H1 (cell line): ENCODE data around the gene NFIX. TPM values are rescaled to one million over a fixed set of nuclear protein-coding genes. Genes with fewer than 3 reads are reported as not detected.

ENCODE experiments used
- CTCF ChIA-PET: fragments of 300-600 bp; sonication (Branson Sonifier 250); formaldehyde crosslinking; loops from one replicate; lab custom pipeline; 2021; ENCODE audit not compliant: partially characterized antibody; lab: Charles Lee
- POLR2A ChIA-PET: fragments of 300-600 bp; sonication (Branson Sonifier 250); formaldehyde crosslinking; loops from one replicate; lab custom pipeline; 2021; ENCODE audit warnings: inconsistent platforms; ENCODE audit not compliant: partially characterized antibody; lab: Charles Lee
- DNase-seq, 2 experiments: peaks; one replicate each; pipeline versions ENCODE4 v3.0.0 to v3.0.0-alpha.2; 2010 to 2022; ENCODE audit warnings: low spot score in 2 of 2, low read depth in 1 of 2, mixed read lengths in 1 of 2
- FAIRE-seq: peaks from 2 replicates; lab custom pipeline; 2011; peaks lifted over from hg19 to GRCh38; lab: Jason Lieb, UNC
- H2AFZ ChIP-seq: 2 replicates; pipeline ENCODE4 v1.8.1; 2012; ENCODE audit warnings: low read length, inconsistent platforms
- H2AK5ac ChIP-seq: 2 replicates; pipeline ENCODE4 v1.6.1; 2013; ENCODE audit warnings: low read depth, low read length
- H2BK120ac ChIP-seq: replicated peaks from 2 replicates; pipeline ENCODE3; 2013; ENCODE audit warnings: low read depth, low read length, inconsistent platforms
- H2BK12ac ChIP-seq: 2 replicates; pipeline ENCODE4 v1.6.1; 2013; ENCODE audit warnings: low read depth, low read length
- H2BK15ac ChIP-seq: 2 replicates; pipeline ENCODE4 v1.6.1; 2013; ENCODE audit warnings: low read length
- H2BK20ac ChIP-seq: 2 replicates; pipeline ENCODE4 v1.6.1; 2013; ENCODE audit warnings: low read length
- H2BK5ac ChIP-seq: 2 replicates; pipeline ENCODE4 v1.6.1; 2013; ENCODE audit warnings: low read depth, low read length
- H3K14ac ChIP-seq: 2 replicates; pipeline ENCODE4 v1.6.1; 2013; ENCODE audit warnings: inconsistent platforms; ENCODE audit not compliant: insufficient read length
- H3K18ac ChIP-seq: 2 replicates; pipeline ENCODE4 v1.6.1; 2013; ENCODE audit warnings: low read length; ENCODE audit errors: extremely low read depth
- H3K23ac ChIP-seq: 2 replicates; pipeline ENCODE4 v1.6.1; 2013; ENCODE audit warnings: inconsistent platforms; ENCODE audit not compliant: insufficient read length
- H3K23me2 ChIP-seq: 2 replicates; pipeline ENCODE4 v1.6.1; 2013; ENCODE audit warnings: low read depth, low read length
- H3K27ac ChIP-seq: 2 replicates; pipeline ENCODE4 v1.6.1; 2011; ENCODE audit warnings: low read depth, low read length, inconsistent platforms
- H3K27me3 ChIP-seq, 4 experiments: replicated peaks in 1 of 4; 1 replicate in 1 of 4; 2 replicates in 3 of 4; pipeline versions ENCODE4 v1.6.1 to v1.8.1; 2011 to 2013; ENCODE audit warnings: low read length in 3 of 4, mild to moderate bottlenecking in 3 of 4, inconsistent platforms in 2 of 4, mixed read lengths in 2 of 4, moderate library complexity in 1 of 4; ENCODE audit not compliant: control insufficient read depth in 3 of 4, insufficient read depth in 3 of 4; ENCODE audit errors: extremely low read depth in 1 of 4
- H3K36me3 ChIP-seq, 4 experiments: 2 replicates each; pipeline versions ENCODE4 v1.6.1 to v1.8.1; 2011 to 2013; ENCODE audit warnings: mild to moderate bottlenecking in 4 of 4, low read length in 3 of 4, moderate library complexity in 2 of 4, control low read depth in 1 of 4, inconsistent platforms in 1 of 4; ENCODE audit not compliant: insufficient read depth in 4 of 4, control insufficient read depth in 2 of 4
- H3K4ac ChIP-seq: replicated peaks from 2 replicates; pipeline ENCODE3; 2013; ENCODE audit warnings: low read length, low read depth, mixed read lengths, inconsistent platforms; ENCODE audit not compliant: insufficient read length
- H3K4me1 ChIP-seq, 4 experiments: replicated peaks in 1 of 4; 1 replicate in 1 of 4; 2 replicates in 3 of 4; pipeline versions ENCODE4 v1.6.1 to v1.8.1; 2011 to 2013; ENCODE audit warnings: low read length in 3 of 4, inconsistent platforms in 2 of 4, mixed read lengths in 1 of 4; ENCODE audit not compliant: insufficient read depth in 4 of 4, control insufficient read depth in 3 of 4
- H3K4me2 ChIP-seq, 2 experiments: 2 replicates each; pipeline versions ENCODE4 v1.6.1 to v1.8.1; 2011 to 2013; ENCODE audit warnings: low read depth in 2 of 2, low read length in 2 of 2, control low read depth in 1 of 2, inconsistent platforms in 1 of 2, mild to moderate bottlenecking in 1 of 2; ENCODE audit not compliant: insufficient read depth in 1 of 2
- H3K4me3 ChIP-seq, 4 experiments: fragments of 200-600, 300-600 bp in 1 of 4; sonication (generic), shearing (Covaris generic), sonication (Bioruptor Twin) in 1 of 4; 2 replicates each; pipeline versions ENCODE4 v1.5.1 to v1.8.1; 2011 to 2016; ENCODE audit warnings: low read length in 4 of 4, low read depth in 3 of 4, control low read depth in 2 of 4, inconsistent platforms in 2 of 4, mild to moderate bottlenecking in 2 of 4, mixed read lengths in 1 of 4, moderate library complexity in 1 of 4; ENCODE audit not compliant: insufficient read depth in 2 of 4; ENCODE audit errors: extremely low read depth in 1 of 4
- H3K56ac ChIP-seq: replicated peaks from 2 replicates; pipeline ENCODE3; 2013; ENCODE audit warnings: low read depth, mild to moderate bottlenecking, mixed read lengths, low read length, inconsistent platforms; ENCODE audit not compliant: insufficient read length
- H3K79me1 ChIP-seq: 2 replicates; pipeline ENCODE4 v1.6.1; 2013; ENCODE audit warnings: low read depth, low read length, control low read depth
- H3K79me2 ChIP-seq, 2 experiments: 2 replicates each; pipeline versions ENCODE4 v1.6.1 to v1.8.1; 2012 to 2013; ENCODE audit warnings: low read length in 2 of 2, mild to moderate bottlenecking in 2 of 2, inconsistent platforms in 1 of 2; ENCODE audit not compliant: insufficient read depth in 2 of 2, control insufficient read depth in 1 of 2
- H3K9ac ChIP-seq, 4 experiments: replicated peaks in 1 of 4; 1 replicate in 1 of 4; 2 replicates in 3 of 4; pipeline versions ENCODE4 v1.6.1 to v1.8.1; 2011 to 2013; ENCODE audit warnings: low read depth in 3 of 4, low read length in 3 of 4, control low read depth in 2 of 4, mild to moderate bottlenecking in 2 of 4, moderate library complexity in 2 of 4, inconsistent platforms in 1 of 4; ENCODE audit errors: extremely low read depth in 1 of 4
- H3K9me3 ChIP-seq, 2 experiments: 2 replicates each; pipeline versions ENCODE4 v1.6.1 to v1.8.1; 2012 to 2013; ENCODE audit warnings: mild to moderate bottlenecking in 2 of 2, moderate library complexity in 2 of 2, control low read depth in 1 of 2, inconsistent platforms in 1 of 2, low read depth in 1 of 2, low read length in 1 of 2, mixed read lengths in 1 of 2; ENCODE audit not compliant: insufficient read depth in 2 of 2
- H4K20me1 ChIP-seq, 2 experiments: replicated peaks in 1 of 2; 2 replicates each; pipeline versions ENCODE3 to v1.8.1; 2011 to 2013; ENCODE audit warnings: inconsistent platforms in 2 of 2, low read length in 2 of 2, mild to moderate bottlenecking in 1 of 2; ENCODE audit not compliant: insufficient read depth in 2 of 2, control insufficient read depth in 1 of 2
- H4K5ac ChIP-seq: 2 replicates; pipeline ENCODE4 v1.6.1; 2013; ENCODE audit warnings: low read length, low read depth, mixed read lengths, inconsistent platforms; ENCODE audit not compliant: insufficient read length
- H4K8ac ChIP-seq: 2 replicates; pipeline ENCODE4 v1.8.0; 2013; ENCODE audit warnings: mild to moderate bottlenecking, moderate library complexity, low read length, inconsistent platforms; ENCODE audit not compliant: insufficient read depth; ENCODE audit errors: extremely low read depth
- H4K91ac ChIP-seq: replicated peaks from 2 replicates; pipeline ENCODE3; 2013; ENCODE audit warnings: low read length, mixed read lengths, inconsistent platforms; ENCODE audit not compliant: insufficient read length
- CTBP2 ChIP-seq: IDR thresholded peaks from 2 replicates; pipeline ENCODE4 v1.7.0; 2011; ENCODE audit warnings: borderline replicate concordance, mild to moderate bottlenecking, moderate library complexity, mixed read lengths, low read length; ENCODE audit not compliant: insufficient read depth, insufficient read length
- EP300 ChIP-seq, 2 experiments: IDR thresholded peaks; 1 replicate in 1 of 2; 2 replicates in 1 of 2; pipeline ENCODE4 v1.6.1; 2011 to 2012; ENCODE audit warnings: low read depth in 2 of 2, low read length in 2 of 2, mild to moderate bottlenecking in 2 of 2, borderline replicate concordance in 1 of 2, inconsistent platforms in 1 of 2, moderate library complexity in 1 of 2
- NRF1 ChIP-seq: IDR thresholded peaks from 2 replicates; pipeline ENCODE4 v1.6.1; 2011; ENCODE audit warnings: mild to moderate bottlenecking, low read depth, low read length, improper control_type of control experiment
- SIN3A ChIP-seq, 2 experiments: IDR thresholded peaks in 1 of 2; conservative IDR thresholded peaks in 1 of 2; 2 replicates each; pipeline ENCODE4 v1.6.1; 2011 to 2012; ENCODE audit warnings: low read length in 2 of 2, improper control_type of control experiment in 1 of 2, low read depth in 1 of 2, mild to moderate bottlenecking in 1 of 2
- WGBS, 2 experiments: shearing (Covaris generic) in 1 of 2; methylation state at CpG; one replicate each; pipeline versions ENCODE4 v1.1.6 to v1.1.7; 2013 to 2015; ENCODE audit warnings: low lambda C conversion rate in 2 of 2, mixed read lengths in 2 of 2, inconsistent platforms in 1 of 2, low coverage in 1 of 2, missing lambda C conversion rate in 1 of 2; ENCODE audit not compliant: insufficient replicate concordance in 2 of 2, insufficient coverage in 1 of 2, insufficient read length in 1 of 2; ENCODE audit errors: extremely low coverage in 1 of 2, missing lambda C conversion rate in 1 of 2; 5-methylcytosine and 5-hydroxymethylcytosine counted together
- polyA plus RNA-seq, 7 experiments: library from polyadenylated mRNA; depleted of rRNA in 3 of 7; stranded (reverse) in 5 of 7; unstranded in 2 of 7; fragments of >200 nt in 5 of 7; fragments of 200-250 nt in 2 of 7; gene quantifications; 1 replicate in 5 of 7; 2 replicates in 1 of 7; 4 replicates in 1 of 7; pipeline versions ENCODE4 v1.2.1 to v1.2.3, GENCODE V29; 2011 to 2013; ENCODE audit warnings: missing spikeins in 2 of 7, mixed read lengths in 2 of 7
- total RNA-seq: library from RNA; stranded (reverse); fragmentation: NEBNext Ultra II Directional; extraction: Animal tissue kit (Norgen Biotek cat#: 25700); gene quantifications from 2 replicates; pipeline ENCODE4 v1.2.1, GENCODE V29; 2021
- TF ChIP-seq, protein P1 (sequence below), 3 experiments: IDR thresholded peaks; 1 replicate in 2 of 3; 2 replicates in 1 of 3; pipeline versions ENCODE4 v1.5.1 to v1.6.1; 2011; ENCODE audit warnings: low read length in 3 of 3, mild to moderate bottlenecking in 3 of 3, inconsistent platforms in 2 of 3, low read depth in 1 of 3, moderate library complexity in 1 of 3; ENCODE audit not compliant: insufficient read depth in 1 of 3; ENCODE audit errors: control extremely low read depth in 1 of 3

NFIX gene
- total and polyA plus RNA-seq, 2 of the 8 experiments (the other 6 are each of a cell fraction or from before 2014, with no cell fraction given): 0.03 to 0.20 TPM

DNA sequence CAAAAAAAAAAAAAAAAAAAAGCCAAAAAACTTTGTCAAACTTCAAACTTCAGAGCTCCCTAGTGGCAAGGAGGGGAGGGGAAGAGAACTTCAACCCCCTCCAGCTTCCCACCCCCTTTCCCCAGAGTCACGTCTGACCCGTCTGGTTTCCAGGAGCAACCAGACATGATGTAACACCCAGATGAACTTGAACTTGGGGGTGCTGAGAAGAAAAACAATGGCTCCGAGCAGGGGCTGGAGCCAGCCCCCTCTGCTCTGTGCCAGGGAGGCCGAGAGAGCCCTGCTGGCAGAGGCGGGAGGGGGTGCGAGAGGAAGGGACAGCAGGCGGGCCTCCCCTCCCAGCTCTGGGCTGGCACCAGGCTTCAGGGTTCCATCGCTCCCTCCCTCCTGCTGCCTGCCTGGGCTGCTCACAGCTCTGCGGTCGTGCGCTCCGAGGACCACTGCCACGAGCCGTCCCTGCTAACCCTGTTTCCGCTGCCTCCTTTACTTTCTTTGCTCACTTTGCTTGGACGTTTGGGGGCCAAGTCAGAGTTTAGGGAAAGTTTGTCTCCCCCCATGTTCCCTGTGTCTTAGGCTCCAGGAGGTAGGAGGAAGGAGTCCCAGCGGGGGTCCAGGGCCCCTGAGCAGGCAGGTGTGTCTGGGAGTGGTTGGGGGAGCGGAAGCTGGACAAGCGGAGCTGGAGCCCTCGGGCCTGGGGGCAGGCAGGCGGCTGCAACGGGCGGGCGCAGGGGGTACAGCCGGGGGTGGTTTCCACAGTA is 96.3 kb downstream of the NFIX start:
- CTCF ChIA-PET: interaction anchor here (0.5 to 48.8 kb wide), 13 partner anchors 13 to 377 kb away, joined by 3 to 1145 read pairs (median 6); no protein-coding TSS in a partner anchor
- H3K4me2 ChIP-seq: peak overlapping the region; percentile 50 to 59
- no peak overlapping the region for H3K27ac ChIP-seq
- H4K5ac ChIP-seq: no peak overlapping the region
- H2BK20ac ChIP-seq: peak overlapping the region; percentile 13; the same call in 1 of the 2 replicates
- H2AK5ac ChIP-seq: no peak overlapping the region
- peak overlapping the region; percentile 60; the same call in 1 of the 2 replicates for H3K18ac ChIP-seq
- H4K91ac ChIP-seq: no peak overlapping the region
- no peak overlapping the region for H3K14ac ChIP-seq
- H3K23ac ChIP-seq: no peak overlapping the region
- no peak overlapping the region for H3K4ac ChIP-seq
- no peak overlapping the region; the same call in 1 of the 2 replicates for H2BK12ac ChIP-seq
- peaks cover 0 to 18% (median 14%) of the 10 kb centered on the region in 4 experiments; a peak in 5 of 7 replicates for H3K4me1 ChIP-seq
- H3K79me2 ChIP-seq: no peaks in the 10 kb centered on the region
- peaks cover 2 to 52% (median 26%) of the 10 kb centered on the region in 4 experiments for H3K27me3 ChIP-seq
- no peak overlapping the region for H3K9ac ChIP-seq
- H2BK120ac ChIP-seq: no peak overlapping the region
- FAIRE-seq: no peak
- H4K8ac ChIP-seq: peak overlapping the region; percentile 7
- H2BK15ac ChIP-seq: no peak overlapping the region; the same call in 1 of the 2 replicates
- no peaks in the 10 kb centered on the region for H3K79me1 ChIP-seq
- H3K23me2 ChIP-seq: peaks cover 3% of the 10 kb centered on the region; the same call in 1 of the 2 replicates
- H2BK5ac ChIP-seq: peak overlapping the region; percentile 1; the same call in 1 of the 2 replicates
- peak in 1 of 2 experiments; percentile 65 for DNase-seq
- H2AFZ ChIP-seq: no peak overlapping the region
- POLR2A ChIA-PET: interaction anchor here (0.9 to 2.1 kb wide), 10 partner anchors 9 to 126 kb away, joined by 3 to 8 read pairs (median 4); partner anchors contain the start of gene NACC1
- H3K56ac ChIP-seq: no peak overlapping the region
- peak overlapping the region in 2 of 4 experiments; percentile 11 to 40; a peak in 3 of 8 replicates for H3K4me3 ChIP-seq
- whole genome bisulfite sequencing, 2 experiments: 26% methylated on average over 19 of the region's 25 CpGs; no CpG with 5 or more reads in 1 of the 2 experiments
- no peaks in the 10 kb centered on the region for H3K36me3 ChIP-seq
- H3K9me3 ChIP-seq: no peaks in the 10 kb centered on the region
- peaks cover under 1 to 2% of the 10 kb centered on the region in 2 experiments for H4K20me1 ChIP-seq
- TF ChIP-seq SIN3A (conservative IDR thresholded peaks at IDR 0.05 in 1 of 2, IDR thresholded peaks at IDR 0.05 in 1 of 2; ENCODE audit: low read depth in 1 of 2, low read length in 2 of 2) (0 out of 4 replicates have a peak, but pooled peaks of 1 of the 2 experiments have one; percentile 22), CTBP2 (no peak), NRF1 (no peak), EP300 (IDR thresholded peaks at IDR 0.05; ENCODE audit: borderline replicate concordance in 1 of 2, low read depth in 2 of 2, low read length in 2 of 2) (peak in 1 of 2 experiments; percentile 52; a peak in 1 of 3 replicates)
- TF ChIP-seq, protein P1, sequence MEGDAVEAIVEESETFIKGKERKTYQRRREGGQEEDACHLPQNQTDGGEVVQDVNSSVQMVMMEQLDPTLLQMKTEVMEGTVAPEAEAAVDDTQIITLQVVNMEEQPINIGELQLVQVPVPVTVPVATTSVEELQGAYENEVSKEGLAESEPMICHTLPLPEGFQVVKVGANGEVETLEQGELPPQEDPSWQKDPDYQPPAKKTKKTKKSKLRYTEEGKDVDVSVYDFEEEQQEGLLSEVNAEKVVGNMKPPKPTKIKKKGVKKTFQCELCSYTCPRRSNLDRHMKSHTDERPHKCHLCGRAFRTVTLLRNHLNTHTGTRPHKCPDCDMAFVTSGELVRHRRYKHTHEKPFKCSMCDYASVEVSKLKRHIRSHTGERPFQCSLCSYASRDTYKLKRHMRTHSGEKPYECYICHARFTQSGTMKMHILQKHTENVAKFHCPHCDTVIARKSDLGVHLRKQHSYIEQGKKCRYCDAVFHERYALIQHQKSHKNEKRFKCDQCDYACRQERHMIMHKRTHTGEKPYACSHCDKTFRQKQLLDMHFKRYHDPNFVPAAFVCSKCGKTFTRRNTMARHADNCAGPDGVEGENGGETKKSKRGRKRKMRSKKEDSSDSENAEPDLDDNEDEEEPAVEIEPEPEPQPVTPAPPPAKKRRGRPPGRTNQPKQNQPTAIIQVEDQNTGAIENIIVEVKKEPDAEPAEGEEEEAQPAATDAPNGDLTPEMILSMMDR (IDR thresholded peaks at IDR 0.05; ENCODE audit: control extremely low read depth in 1 of 3, insufficient read depth in 1 of 3, low read depth in 1 of 3, low read length in 3 of 3): peak in 1 of 3 experiments; percentile 1; a peak in 1 of 4 replicates
